ENCODE results near the gene CBX3. TPM values are rescaled to one million over a fixed set of nuclear protein-coding genes. Genes with fewer than 3 reads are reported as not detected.

Gene CBX3
- total and polyA plus RNA-seq, 2 experiments from 2014 or later, result 236 to 249 TPM

GRCh38 chr7:26180792-26181198 lies 20.8 kb upstream of the CBX3 start:
- Histone ChIP-seq H3K4me2 (no peak overlapping the region), H3K79me2 (replicated peaks; ENCODE audit: insufficient read depth) (peaks cover 19% of the 10 kb centered on the region), H3K9me2 (ENCODE audit: insufficient read depth) (no peaks in the 10 kb centered on the region), H3K27me3 (ENCODE audit: insufficient read depth) (no peaks in the 10 kb centered on the region), H3K27ac (ENCODE audit: low read depth) (peak overlapping the region; percentile 68; the same call in 1 of the 2 replicates), H3K4me3 (no peak overlapping the region), H3K36me3 (ENCODE audit: insufficient read depth) (peaks cover 6% of the 10 kb centered on the region; the same call in 1 of the 2 replicates), H2AFZ (no peak overlapping the region), H3K4me1 (ENCODE audit: insufficient read depth) (peaks cover 4% of the 10 kb centered on the region; the same call in 1 of the 2 replicates), H3F3A (replicated peaks; ENCODE audit: low read depth) (peaks cover 36% of the 10 kb centered on the region), H4K20me1 (replicated peaks; ENCODE audit: insufficient read depth) (peaks cover 9% of the 10 kb centered on the region)
- H3K27ac Mint-ChIP-seq, result no peak overlapping the region; the same call in 1 of the 2 replicates
- peaks cover 86% of the 10 kb centered on the region for H3K36me3 Mint-ChIP-seq (ENCODE audit: low read depth)
- peaks cover 44% of the 10 kb centered on the region for H3K4me1 Mint-ChIP-seq
- ATAC-seq (no peak), DNase-seq (ENCODE audit: low spot score) (no peak)
- H3K27me3 Mint-ChIP-seq (ENCODE audit: insufficient read depth, low read depth, poor library complexity), result peaks cover 32% of the 10 kb centered on the region
- TF ChIP-seq CTCF (conservative IDR thresholded peaks at IDR 0.05; ENCODE audit: low read depth in 2 of 2), result no peak
- TF ChIP-seq NANOG (IDR thresholded peaks at IDR 0.05; ENCODE audit: borderline replicate concordance), result no peak
- no peak for TF ChIP-seq STAT1 (IDR thresholded peaks at IDR 0.05; ENCODE audit: unreplicated experiment)
- no peak for TF ChIP-seq ZNF331 (CRISPR knock-in tag; IDR thresholded peaks at IDR 0.05; ENCODE audit: low read depth)
- no peak for TF ChIP-seq EZH2phosphoT487 (IDR thresholded peaks at IDR 0.05; ENCODE audit: unreplicated experiment)
- TF ChIP-seq CREB1 (CRISPR knock-in tag; IDR thresholded peaks at IDR 0.05; ENCODE audit: low read depth), result no peak
- H3K4me3 Mint-ChIP-seq, result no peak overlapping the region
- peaks cover 17% of the 10 kb centered on the region for H3K9me3 Mint-ChIP-seq

GRCh38 chr7:26181474-26182227 lies 19.9 kb upstream of the CBX3 start:
- Histone ChIP-seq H4K20me1 (replicated peaks; ENCODE audit: insufficient read depth) (peaks cover 9% of the 10 kb centered on the region), H3K4me2 (no peak overlapping the region), H3K9me2 (ENCODE audit: insufficient read depth) (no peaks in the 10 kb centered on the region), H3K27me3 (ENCODE audit: insufficient read depth) (no peaks in the 10 kb centered on the region), H3K27ac (ENCODE audit: low read depth) (peak overlapping the region; percentile 68), H3K4me1 (ENCODE audit: insufficient read depth) (peaks cover 4% of the 10 kb centered on the region; the same call in 1 of the 2 replicates), H3F3A (replicated peaks; ENCODE audit: low read depth) (peaks cover 40% of the 10 kb centered on the region), H2AFZ (no peak overlapping the region), H3K79me2 (replicated peaks; ENCODE audit: insufficient read depth) (peaks cover 14% of the 10 kb centered on the region; the same call in 1 of the 2 replicates), H3K4me3 (no peak overlapping the region), H3K36me3 (ENCODE audit: insufficient read depth) (peaks cover 6% of the 10 kb centered on the region; the same call in 1 of the 2 replicates)
- H3K27me3 Mint-ChIP-seq (ENCODE audit: insufficient read depth, low read depth, poor library complexity), result peaks cover 38% of the 10 kb centered on the region
- ATAC-seq (no peak), DNase-seq (ENCODE audit: low spot score) (no peak)
- peaks cover 12% of the 10 kb centered on the region; the same call in 2 of the 3 replicates for H3K9me3 Mint-ChIP-seq
- peak overlapping the region; percentile 87 for H3K27ac Mint-ChIP-seq
- H3K4me1 Mint-ChIP-seq, result peaks cover 48% of the 10 kb centered on the region
- no peak overlapping the region; the same call in 2 of the 3 replicates for H3K4me3 Mint-ChIP-seq
- H3K36me3 Mint-ChIP-seq (ENCODE audit: low read depth), result peaks cover 84% of the 10 kb centered on the region
- TF ChIP-seq ZNF114 (CRISPR knock-in tag; IDR thresholded peaks at IDR 0.05) (no peak), STAT1 (IDR thresholded peaks at IDR 0.05; ENCODE audit: unreplicated experiment) (no peak), POLR2AphosphoS5 (IDR thresholded peaks at IDR 0.05; ENCODE audit: low read depth) (no peak), ZNF331 (CRISPR knock-in tag; IDR thresholded peaks at IDR 0.05; ENCODE audit: low read depth) (no peak), CTCF (conservative IDR thresholded peaks at IDR 0.05; ENCODE audit: low read depth in 2 of 2) (no peak), NANOG (IDR thresholded peaks at IDR 0.05; ENCODE audit: borderline replicate concordance) (no peak), JUNB (IDR thresholded peaks at IDR 0.05; ENCODE audit: unreplicated experiment) (no peak), EZH2phosphoT487 (IDR thresholded peaks at IDR 0.05; ENCODE audit: unreplicated experiment) (no peak)

Measured in GM23338 (cell line).